SK-N-SH (cell line): ENCODE results near the gene MAP3K5. TPM values are rescaled to one million over a fixed set of nuclear protein-coding genes. Genes with fewer than 3 reads are reported as not detected.

Source experiments
- CTCF ChIA-PET: fragments of 300-600, 350-600 bp; formaldehyde crosslinking; extraction: SDS; loops from one replicate; lab custom pipeline; 2021; lab: Yijun Ruan, JAX
- POLR2A ChIA-PET: fragments of 350-600 bp; sonication (Branson Sonifier 250); formaldehyde crosslinking; extraction: SDS; loops from one replicate; lab custom pipeline; 2020; ENCODE audit warnings: antibody characterized with exemption, inconsistent platforms; lab: Yijun Ruan, JAX
- DNase-seq: peaks from one replicate; pipeline ENCODE4 v3.0.0; 2012
- H2AFZ ChIP-seq: fragments of 200-600 bp; sonication (generic); 2 replicates; pipeline ENCODE4 v1.8.1; 2016; ENCODE audit warnings: antibody characterized with exemption, mild to moderate bottlenecking, low read depth
- H3F3A ChIP-seq: fragments of 200-600 bp; sonication (generic); replicated peaks from 2 replicates; pipeline ENCODE3; 2016; ENCODE audit warnings: antibody characterized with exemption, mild to moderate bottlenecking; ENCODE audit not compliant: insufficient read depth
- H3K27ac ChIP-seq, 2 experiments: fragments of 200-500 bp in 1 of 2; fragments of 200-600 bp in 1 of 2; sonication (Bioruptor generic) in 1 of 2; sonication (generic), shearing (Covaris generic) in 1 of 2; 2 replicates each; pipeline versions ENCODE4 v1.5.1 to v1.6.1; 2014 to 2016; ENCODE audit warnings: low read depth in 2 of 2, inconsistent platforms in 1 of 2, low read length in 1 of 2, mild to moderate bottlenecking in 1 of 2, mixed read lengths in 1 of 2
- H3K27me3 ChIP-seq: fragments of 200-600 bp; sonication (generic), shearing (Covaris generic); 2 replicates; pipeline ENCODE4 v1.6.1; 2016; ENCODE audit warnings: mixed run types; ENCODE audit not compliant: insufficient read depth
- H3K36me3 ChIP-seq, 2 experiments: fragments of 200-500 bp in 1 of 2; fragments of 200-600 bp in 1 of 2; sonication (Bioruptor generic) in 1 of 2; sonication (generic) in 1 of 2; replicated peaks in 1 of 2; 2 replicates each; pipeline versions ENCODE3 to v1.5.1; 2014 to 2016; ENCODE audit warnings: low read length in 1 of 2, mild to moderate bottlenecking in 1 of 2; ENCODE audit not compliant: insufficient read depth in 2 of 2, control insufficient read depth in 1 of 2
- H3K4me1 ChIP-seq, 2 experiments: fragments of 200-500 bp in 1 of 2; fragments of 200-600 bp in 1 of 2; sonication (Bioruptor generic) in 1 of 2; sonication (generic), shearing (Covaris generic) in 1 of 2; 2 replicates each; pipeline versions ENCODE4 v1.5.1 to v1.6.1; 2014 to 2016; ENCODE audit warnings: low read depth in 1 of 2, low read length in 1 of 2, mixed run types in 1 of 2; ENCODE audit not compliant: insufficient read depth in 2 of 2, control insufficient read depth in 1 of 2
- H3K4me2 ChIP-seq: fragments of 200-600 bp; sonication (generic), shearing (Covaris generic); 2 replicates; pipeline ENCODE4 v1.6.1; 2017; ENCODE audit warnings: mixed run types
- H3K4me3 ChIP-seq, 2 experiments: fragments of 200-500 bp in 1 of 2; fragments of 200-600 bp in 1 of 2; sonication (Bioruptor generic) in 1 of 2; sonication (generic), shearing (Covaris generic) in 1 of 2; 2 replicates each; pipeline versions ENCODE4 v1.5.1 to v1.8.1; 2014 to 2016; ENCODE audit warnings: low read depth in 2 of 2, inconsistent platforms in 1 of 2, low read length in 1 of 2, mild to moderate bottlenecking in 1 of 2, mixed read lengths in 1 of 2, moderate library complexity in 1 of 2
- H3K79me2 ChIP-seq: fragments of 200-600 bp; sonication (generic); 2 replicates; pipeline ENCODE4 v1.8.1; 2017; ENCODE audit warnings: mild to moderate bottlenecking; ENCODE audit not compliant: insufficient read depth
- H3K9ac ChIP-seq: fragments of 200-600 bp; sonication (generic); 2 replicates; pipeline ENCODE4 v1.6.1; 2017; ENCODE audit warnings: mixed run types
- H3K9me2 ChIP-seq: fragments of 200-600 bp; sonication (generic); 2 replicates; pipeline ENCODE4 v1.6.1; 2017; ENCODE audit warnings: mixed run types
- H3K9me3 ChIP-seq: fragments of 200-600 bp; sonication (generic); 2 replicates; pipeline ENCODE4 v1.6.1; 2017; ENCODE audit warnings: mixed run types, mild to moderate bottlenecking, moderate library complexity
- H4K20me1 ChIP-seq: fragments of 200-600 bp; sonication (generic); 2 replicates; pipeline ENCODE4 v1.6.1; 2017; ENCODE audit warnings: mild to moderate bottlenecking, mixed run types; ENCODE audit not compliant: insufficient read depth
- CHD2 ChIP-seq: fragments of 150-350 bp; IDR thresholded peaks from 2 replicates; pipeline ENCODE4 v1.6.1; 2018; ENCODE audit warnings: low read length; ENCODE audit not compliant: partially characterized antibody
- CTCF ChIP-seq: fragments of 200-600 bp; sonication (generic); IDR thresholded peaks from 2 replicates; pipeline ENCODE4 v1.6.1; 2017; ENCODE audit warnings: antibody characterized with exemption, mild to moderate bottlenecking, moderate library complexity
- ELF1 ChIP-seq: IDR thresholded peaks from 2 replicates; pipeline ENCODE4 v1.4.0; 2012
- EP300 ChIP-seq, 2 experiments: IDR thresholded peaks; 2 replicates each; pipeline versions ENCODE4 v1.4.0 to v1.6.1; 2012; ENCODE audit warnings: borderline replicate concordance in 1 of 2, low read depth in 1 of 2, low read length in 1 of 2
- EZH2phosphoT487 ChIP-seq: fragments of 200-600 bp; sonication (generic); IDR thresholded peaks from 2 replicates; pipeline ENCODE4 v1.6.1; 2017; ENCODE audit warnings: low read depth, mixed run types, mild to moderate bottlenecking, antibody characterized with exemption, moderate library complexity, borderline replicate concordance
- FOSL2 ChIP-seq: IDR thresholded peaks from 2 replicates; pipeline ENCODE4 v1.4.0; 2012; ENCODE audit warnings: low read depth, mild to moderate bottlenecking, moderate library complexity, borderline replicate concordance
- FOXJ3 ChIP-seq: sonication (generic); formaldehyde crosslinking; IDR thresholded peaks from 2 replicates; pipeline ENCODE4 v1.5.1; 2020; ENCODE audit warnings: mild to moderate bottlenecking, missing genetic modification reagents
- IRF3 ChIP-seq: fragments of 150-350 bp; IDR thresholded peaks from 2 replicates; pipeline ENCODE4 v1.6.1; 2016; ENCODE audit warnings: mild to moderate bottlenecking, low read depth, low read length
- JUND ChIP-seq: IDR thresholded peaks from 2 replicates; pipeline ENCODE4 v1.4.0; 2012
- MAX ChIP-seq: IDR thresholded peaks from 2 replicates; pipeline ENCODE4 v1.4.0; 2012; ENCODE audit warnings: low read depth
- MXI1 ChIP-seq: IDR thresholded peaks from 2 replicates; pipeline ENCODE4 v1.6.1; 2012; ENCODE audit warnings: mild to moderate bottlenecking, low read depth, low read length, improper control_type of control experiment
- PBX3 ChIP-seq: IDR thresholded peaks from 2 replicates; pipeline ENCODE4; 2012
- POLR2AphosphoS5 ChIP-seq: IDR thresholded peaks from 2 replicates; pipeline ENCODE4 v1.6.1; 2012; ENCODE audit warnings: low read depth, low read length
- RFX5 ChIP-seq: IDR thresholded peaks from 2 replicates; pipeline ENCODE4 v1.6.1; 2012; ENCODE audit warnings: mild to moderate bottlenecking, improper control_type of control experiment, low read length
- SIN3A ChIP-seq: IDR thresholded peaks from 2 replicates; pipeline ENCODE4 v1.6.1; 2012; ENCODE audit warnings: low read depth, mild to moderate bottlenecking, low read length, moderate library complexity, borderline replicate concordance
- TCF12 ChIP-seq: IDR thresholded peaks from 2 replicates; pipeline ENCODE4 v1.4.0; 2012
- WGBS: methylation state at CpG from one replicate; pipeline ENCODE4 v1.1.6; 2017; ENCODE audit warnings: low lambda C conversion rate; 5-methylcytosine and 5-hydroxymethylcytosine counted together
- polyA plus RNA-seq, 3 experiments: library from polyadenylated mRNA; depleted of rRNA; stranded (reverse); fragments of >200 nt; gene quantifications; 2 replicates each; pipeline ENCODE4 v1.2.3, GENCODE V29; 2012

MAP3K5 gene
- polyA plus RNA-seq, 1 of the 3 experiments (the other 2 are of a cell fraction) = 1.4 TPM

GRCh38 chr6:136725124-136725523, 67.2 kb downstream of the MAP3K5 start:
- DNase-seq = no peak
- WGBS = 98% methylated on average over 4 of the region's 4 CpGs
- POLR2A ChIA-PET = no interaction called here

More at GRCh38 chr6:136725124-136725523, 67.2 kb downstream of the MAP3K5 start:
- H3K79me2 ChIP-seq = no peaks in the 10 kb centered on the region; the same call in 1 of the 2 replicates
- H4K20me1 ChIP-seq = no peaks in the 10 kb centered on the region
- no peak overlapping the region for H3K27ac ChIP-seq
- no peaks in the 10 kb centered on the region for H3K9me3 ChIP-seq
- H3K4me3 ChIP-seq = no peak overlapping the region
- TF ChIP-seq CHD2 (no peak), CTCF (no peak), EP300 (IDR thresholded peaks at IDR 0.05; ENCODE audit: borderline replicate concordance in 1 of 2, low read depth in 1 of 2, low read length in 1 of 2) (no peak), FOSL2 (no peak), EZH2phosphoT487 (no peak), POLR2AphosphoS5 (no peak), PBX3 (no peak), MXI1 (no peak), ELF1 (no peak), TCF12 (no peak), FOXJ3 (no peak), RFX5 (no peak), IRF3 (no peak), JUND (no peak), MAX (no peak), SIN3A (no peak)
- no peaks in the 10 kb centered on the region for H3K27me3 ChIP-seq
- no peaks in the 10 kb centered on the region for H3K9me2 ChIP-seq
- no peak overlapping the region for H3K4me2 ChIP-seq
- H3K36me3 ChIP-seq = peaks cover 0 to 2% of the 10 kb centered on the region in 2 experiments
- peaks cover 4 to 6% of the 10 kb centered on the region in 2 experiments; a peak in 2 of 4 replicates for H3K4me1 ChIP-seq
- H3K9ac ChIP-seq = no peak overlapping the region
- no peak overlapping the region for H2AFZ ChIP-seq
- CTCF ChIA-PET = interaction anchor here (1.1 kb wide), 2 partner anchors 9 to 67 kb away, joined by 3 to 5 read pairs; partner anchors contain the start of gene MAP3K5
- no peaks in the 10 kb centered on the region for H3F3A ChIP-seq
